Measurements from ENCODE around the gene CNTNAP5.

CNTNAP5 gene

GRCh38 chr2:124570872-124571271 is 545.8 kb downstream of the CNTNAP5 start:
- no peak for DNase-seq

- DNase-seq = no peak
Measured at GRCh38 chr2:124571836-124572235, 546.7 kb downstream of the CNTNAP5 start.

GRCh38 chr2:124572934-124573634 is 548.0 kb downstream of the CNTNAP5 start:
- DNase-seq = no peak

GRCh38 chr2:124575497-124575896 is 550.4 kb downstream of the CNTNAP5 start:
- no peak for DNase-seq

- no peak for DNase-seq
Measured at GRCh38 chr2:124580263-124580662, 555.2 kb downstream of the CNTNAP5 start.

GRCh38 chr2:124582387-124582786 is 557.3 kb downstream of the CNTNAP5 start:
- no peak for DNase-seq

GRCh38 chr2:124584615-124585014 is 559.5 kb downstream of the CNTNAP5 start:
- no peak for DNase-seq

- no peak for DNase-seq
Measured at GRCh38 chr2:124585277-124585676, 560.2 kb downstream of the CNTNAP5 start.

- no peak for DNase-seq
Measured at GRCh38 chr2:124586210-124586609, 561.1 kb downstream of the CNTNAP5 start.

GRCh38 chr2:124586835-124587234 is 561.7 kb downstream of the CNTNAP5 start:
- no peak for DNase-seq

GRCh38 chr2:124589971-124590370 is 564.9 kb downstream of the CNTNAP5 start:
- DNase-seq = no peak

GRCh38 chr2:124602759-124603158 is 577.7 kb downstream of the CNTNAP5 start:
- DNase-seq = no peak

GRCh38 chr2:124604940-124605339 is 579.9 kb downstream of the CNTNAP5 start:
- no peak for DNase-seq

GRCh38 chr2:124607679-124608078 is 582.6 kb downstream of the CNTNAP5 start:
- no peak for DNase-seq

- DNase-seq = no peak
Measured at GRCh38 chr2:124609667-124610066, 584.6 kb downstream of the CNTNAP5 start.

- no peak for DNase-seq
Measured at GRCh38 chr2:124610141-124610540, 585.1 kb downstream of the CNTNAP5 start.

GRCh38 chr2:124610866-124611265 is 585.8 kb downstream of the CNTNAP5 start:
- no peak for DNase-seq

GRCh38 chr2:124623560-124623959 is 598.5 kb downstream of the CNTNAP5 start:
- DNase-seq = no peak

- DNase-seq = no peak
Measured at GRCh38 chr2:124625561-124625960, 600.5 kb downstream of the CNTNAP5 start.

- DNase-seq = no peak
Measured at GRCh38 chr2:124626993-124627392, 601.9 kb downstream of the CNTNAP5 start.

GRCh38 chr2:124633812-124634211 is 608.7 kb downstream of the CNTNAP5 start:
- DNase-seq = no peak

GRCh38 chr2:124639524-124639923 is 614.4 kb downstream of the CNTNAP5 start:
- no peak for DNase-seq

- DNase-seq = no peak
Measured at GRCh38 chr2:124640221-124640750, 615.2 kb downstream of the CNTNAP5 start.

GRCh38 chr2:124646166-124646815 is 621.2 kb downstream of the CNTNAP5 start:
- no peak for DNase-seq

All from NCI-H2029 treated with DMSO at 0.1 percent for 48 hours (cell line).